ENCODE results near the gene MARCHF10.

MARCHF10 gene

DNA sequence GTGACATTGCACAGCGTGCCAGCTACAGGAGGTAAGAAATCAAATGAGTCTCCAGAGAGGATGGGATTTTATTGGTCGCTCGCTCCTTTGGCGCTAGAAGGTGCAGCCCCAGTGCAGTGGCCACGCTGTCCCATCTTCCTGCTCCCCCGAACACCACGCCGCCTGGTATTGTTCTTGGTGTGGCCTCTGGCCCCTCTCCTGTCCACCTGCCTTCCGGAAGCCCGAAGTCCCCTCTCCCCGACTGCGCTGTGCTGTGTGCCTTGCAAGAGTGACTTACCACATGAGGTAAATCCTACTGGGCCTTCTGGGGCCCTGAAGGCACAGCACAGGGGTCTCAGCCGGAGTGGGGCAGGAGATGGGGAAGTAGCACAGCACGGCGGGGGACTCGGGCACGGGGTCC is 58.2 kb downstream of the MARCHF10 start:
- no peak for DNase-seq

DNA sequence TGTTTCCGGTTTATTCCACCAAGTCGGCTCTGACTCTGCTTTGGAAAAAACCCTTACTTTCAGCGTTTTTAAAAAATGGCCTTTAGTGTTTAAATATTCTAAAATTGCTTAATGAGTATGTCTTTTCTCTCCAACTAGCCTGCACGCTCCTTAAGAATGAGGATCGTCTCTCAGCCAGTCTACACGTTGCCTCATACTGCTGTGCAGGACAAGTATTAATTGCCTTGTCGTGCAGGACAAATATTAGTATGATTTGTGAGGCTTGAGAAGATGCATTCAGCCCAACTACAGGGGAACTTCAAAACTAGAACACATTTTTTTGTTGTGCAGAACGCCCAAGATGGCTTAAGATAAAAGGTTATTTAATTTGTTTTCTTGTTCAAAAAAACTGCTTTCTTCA is 61.2 kb downstream of the MARCHF10 start:
- DNase-seq: no peak

GRCh38 chr17:62745806-62746205 is 62.3 kb downstream of the MARCHF10 start:
- DNase-seq: no peak

DNA sequence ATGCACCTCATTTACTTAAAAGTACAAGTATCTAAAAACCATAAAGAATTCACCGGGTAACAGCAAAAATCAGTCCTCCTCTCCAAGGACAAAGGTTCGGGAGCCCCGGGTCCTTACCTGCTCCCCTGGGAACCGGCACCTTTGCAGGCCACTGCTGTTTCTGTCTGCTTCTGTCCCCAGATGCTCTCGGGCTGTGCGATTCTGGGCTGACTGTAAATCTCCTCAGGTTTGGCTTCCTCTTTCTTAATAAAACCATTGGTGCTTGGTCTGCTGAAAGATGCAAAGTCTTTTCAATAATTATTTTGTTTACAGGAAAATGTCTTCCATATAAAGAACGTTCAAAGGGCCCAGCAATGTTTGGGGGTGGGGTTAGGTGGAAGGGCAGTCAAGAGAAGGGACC is 63.9 kb downstream of the MARCHF10 start:
- DNase-seq: no peak

DNA sequence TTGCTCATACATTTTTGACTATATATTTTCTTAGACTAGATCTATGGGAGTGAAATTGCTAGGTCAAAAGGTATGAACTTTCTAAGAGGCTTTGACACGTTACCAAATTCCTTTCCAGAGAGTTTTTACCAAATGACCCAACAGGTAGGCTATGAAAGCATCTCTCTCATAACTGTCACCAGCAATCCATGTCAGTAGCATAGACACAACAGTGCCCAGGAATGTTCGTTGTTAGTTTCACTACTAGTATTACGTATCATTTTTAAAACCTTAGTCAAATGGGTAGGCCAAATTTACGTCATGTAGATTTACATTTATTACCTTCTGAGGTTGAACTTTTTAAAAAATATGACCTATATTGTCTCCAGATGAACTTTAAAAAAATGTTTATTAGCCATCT is 66.8 kb downstream of the MARCHF10 start:
- no peak for DNase-seq

DNA sequence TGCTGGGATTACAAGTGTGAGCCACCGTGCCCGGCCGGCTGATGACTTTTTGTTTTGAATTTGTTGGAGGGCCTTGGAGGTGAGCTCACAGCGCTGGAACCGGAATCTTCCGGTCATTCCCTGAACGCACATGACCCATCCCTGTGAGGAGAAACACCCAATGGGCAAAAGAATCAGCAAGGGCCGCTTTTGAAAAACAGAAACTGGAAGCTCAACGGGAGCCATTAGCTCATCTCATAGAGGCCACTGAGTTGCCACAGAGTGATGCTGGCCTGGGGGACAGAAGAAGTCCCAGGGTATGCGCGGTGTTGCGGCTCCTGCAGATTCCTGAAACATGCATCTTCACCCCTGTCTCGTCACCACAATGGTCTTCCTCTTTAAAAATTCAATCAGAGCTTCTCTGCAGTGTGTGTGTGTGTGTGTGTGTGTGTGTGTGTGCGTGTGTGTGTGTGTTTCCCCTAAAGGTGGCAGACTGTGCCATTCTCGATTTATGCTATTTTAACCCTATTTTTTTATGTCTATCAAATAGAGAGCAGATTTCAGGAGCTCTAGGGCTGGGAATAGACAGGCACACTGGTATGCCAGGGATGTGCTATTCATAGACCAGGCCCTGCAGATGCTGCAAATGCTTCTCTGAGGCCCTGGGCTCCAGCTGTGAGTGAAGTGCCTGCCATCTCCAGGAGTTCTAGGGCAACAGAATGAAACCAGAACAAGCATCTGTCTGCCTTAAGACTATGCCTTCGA is 68.3 kb downstream of the MARCHF10 start:
- no peak for DNase-seq

- DNase-seq: no peak
Measured at GRCh38 chr17:62738281-62738680, 69.8 kb downstream of the MARCHF10 start.

DNA sequence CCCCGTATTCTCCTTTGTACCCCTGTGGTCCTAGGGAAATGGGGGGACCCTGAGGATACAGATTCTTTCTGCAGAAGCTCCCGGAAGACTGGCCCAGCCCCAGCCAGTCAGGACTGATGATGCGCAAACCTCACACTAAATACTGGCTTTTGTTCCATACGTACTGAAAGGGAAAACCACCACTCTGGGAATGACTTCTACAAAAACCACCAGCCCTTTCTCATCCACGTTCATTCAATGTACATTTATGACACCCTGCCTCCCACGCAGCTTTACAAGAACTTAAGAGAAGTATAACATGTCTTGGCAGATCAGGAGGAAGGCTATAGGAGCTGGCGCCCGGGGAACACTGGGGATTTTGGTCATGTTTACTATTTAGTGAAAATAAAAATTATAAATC is 70.6 kb downstream of the MARCHF10 start:
- no peak for DNase-seq

GRCh38 chr17:62735044-62735651 is 73.0 kb downstream of the MARCHF10 start:
- DNase-seq: no peak

DNA sequence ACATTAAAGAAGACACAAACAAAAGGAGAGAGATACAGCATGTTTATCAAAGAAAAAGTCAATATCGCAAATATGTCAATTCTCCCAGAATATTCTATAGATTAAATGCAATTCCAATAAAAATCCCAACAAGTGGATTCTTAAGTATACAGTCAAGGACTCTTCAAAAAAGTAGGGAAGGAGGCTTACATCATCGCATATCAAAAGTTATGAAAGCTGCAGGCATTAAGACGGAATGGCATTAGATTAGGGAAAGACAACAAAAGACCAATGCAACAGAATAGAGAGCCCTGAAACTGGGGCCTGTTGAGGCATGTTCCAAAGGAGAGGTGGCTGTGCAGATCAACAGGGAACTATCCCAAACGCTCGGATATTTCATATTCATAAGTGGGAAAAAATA is 76.0 kb downstream of the MARCHF10 start:
- no peak for DNase-seq

- DNase-seq: no peak
Measured at GRCh38 chr17:62727916-62728672, 80.0 kb downstream of the MARCHF10 start.

DNA sequence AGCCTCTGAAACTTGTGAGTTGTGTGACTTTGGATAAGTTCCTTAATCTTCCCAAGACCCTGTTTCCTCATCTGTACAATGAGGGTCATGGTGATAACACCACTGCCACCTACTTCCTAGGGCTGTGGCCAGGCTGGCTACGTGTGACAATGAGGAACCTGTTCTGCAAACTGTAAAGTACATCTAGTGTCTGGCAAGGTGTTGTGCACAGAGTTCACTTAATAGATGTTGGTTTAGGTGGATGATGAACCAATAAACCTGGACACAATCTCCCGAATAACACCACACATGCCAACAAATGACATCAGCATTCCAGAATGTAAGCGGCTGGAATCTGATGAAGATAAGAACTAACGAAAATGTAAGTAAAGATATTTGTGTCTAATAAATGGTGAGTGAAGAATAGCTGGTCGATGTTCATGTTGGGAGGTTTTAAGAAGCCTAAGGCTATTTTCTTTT is 82.3 kb downstream of the MARCHF10 start:
- DNase-seq: no peak

DNA sequence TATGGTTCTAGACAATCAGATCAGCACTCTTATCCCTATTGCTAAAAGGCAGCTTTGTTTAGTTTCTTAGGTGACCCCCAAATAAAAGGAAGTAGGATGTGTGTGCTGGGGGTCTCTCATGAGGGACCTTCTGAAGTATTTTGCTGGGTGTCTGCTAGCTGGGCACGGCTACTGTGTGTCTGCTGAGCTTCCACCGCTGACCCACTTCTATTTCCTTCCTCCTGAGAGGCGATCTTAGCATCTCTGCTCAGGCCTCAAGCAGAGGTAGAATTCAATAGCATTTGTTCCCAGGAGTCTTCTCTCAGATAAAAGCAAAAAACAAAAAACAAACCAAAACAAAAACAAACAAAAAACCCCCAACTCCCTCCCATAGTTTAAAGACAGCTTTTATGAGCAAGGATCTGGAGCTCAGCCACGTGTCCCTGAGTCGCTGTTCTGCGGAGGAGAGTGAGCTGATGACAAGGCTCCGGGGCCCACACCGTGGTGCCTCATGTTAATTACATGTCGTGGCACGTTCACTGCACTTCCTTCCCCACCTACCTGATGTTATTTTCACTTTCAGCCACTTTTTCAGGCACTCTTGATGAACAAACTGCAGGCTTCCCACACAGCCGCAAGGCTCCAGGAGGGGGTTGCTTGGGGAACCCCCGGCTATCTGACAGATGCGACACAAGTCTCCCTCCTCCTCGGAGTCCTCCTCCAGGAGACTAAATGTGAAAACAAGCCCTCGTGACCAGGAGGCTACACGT is 83.5 kb downstream of the MARCHF10 start:
- no peak for DNase-seq

- peak; percentile 14 for DNase-seq
Measured at GRCh38 chr17:62723842-62724241, 84.3 kb downstream of the MARCHF10 start.

- no peak for DNase-seq
Measured at GRCh38 chr17:62722625-62723024, 85.5 kb downstream of the MARCHF10 start.

GRCh38 chr17:62720126-62720850 is 87.8 kb downstream of the MARCHF10 start:
- no peak for DNase-seq

- DNase-seq: no peak
Measured at GRCh38 chr17:62719586-62719985, 88.5 kb downstream of the MARCHF10 start.

GRCh38 chr17:62718429-62718828 is 89.7 kb downstream of the MARCHF10 start:
- DNase-seq: no peak

GRCh38 chr17:62717889-62718288 is 90.2 kb downstream of the MARCHF10 start:
- DNase-seq: no peak

DNA sequence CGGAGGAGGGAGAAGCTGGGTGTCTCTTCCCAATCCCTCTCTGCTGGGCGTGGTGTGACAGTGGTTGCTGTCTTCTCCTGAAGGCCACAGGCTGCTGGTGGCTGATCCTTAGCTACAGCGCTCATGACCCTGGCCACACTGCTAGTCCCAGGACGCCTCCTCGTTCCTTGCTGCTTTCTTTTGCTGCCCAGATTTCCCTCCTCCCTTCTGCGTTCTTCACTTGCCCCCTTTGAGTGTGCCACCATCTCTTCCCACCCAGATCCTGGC is 90.6 kb downstream of the MARCHF10 start:
- DNase-seq: no peak

DNA sequence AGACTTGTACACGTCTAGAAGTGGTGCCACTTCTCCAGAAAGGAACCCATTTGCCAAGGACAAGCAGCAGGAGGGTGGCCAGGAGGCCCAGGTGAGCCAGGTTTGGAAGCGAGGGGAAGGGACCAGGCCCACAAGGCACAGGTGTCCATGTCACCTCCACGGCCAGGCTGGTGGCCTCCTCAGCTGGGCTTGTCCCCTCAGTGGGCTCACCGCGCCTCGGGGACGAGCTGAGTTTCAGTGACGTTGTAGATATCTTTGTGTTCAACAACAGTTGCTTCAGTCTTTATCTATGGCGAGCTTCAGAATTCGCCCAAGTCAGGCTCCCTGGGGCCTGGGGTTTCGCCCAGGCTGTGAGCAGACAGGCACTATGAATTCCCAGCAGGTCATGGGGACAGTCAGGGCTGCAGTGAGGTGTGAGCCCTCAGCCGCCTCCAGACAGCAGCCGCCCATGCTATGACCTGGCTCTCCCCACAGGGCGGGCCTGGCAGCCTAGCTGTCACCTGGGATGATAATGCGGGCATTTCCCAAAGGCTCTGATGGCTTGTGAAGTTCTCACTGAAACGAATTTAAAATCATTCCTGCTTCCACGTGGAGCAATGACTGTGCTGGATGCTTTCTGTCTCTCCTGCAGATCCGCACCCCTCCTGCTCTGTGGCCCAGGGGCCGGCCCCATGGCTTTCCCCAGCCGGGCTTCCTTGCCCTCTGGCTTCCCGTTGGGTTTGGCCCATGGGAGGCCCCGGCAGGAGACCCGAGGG is 91.1 kb downstream of the MARCHF10 start:
- no peak for DNase-seq

DNA sequence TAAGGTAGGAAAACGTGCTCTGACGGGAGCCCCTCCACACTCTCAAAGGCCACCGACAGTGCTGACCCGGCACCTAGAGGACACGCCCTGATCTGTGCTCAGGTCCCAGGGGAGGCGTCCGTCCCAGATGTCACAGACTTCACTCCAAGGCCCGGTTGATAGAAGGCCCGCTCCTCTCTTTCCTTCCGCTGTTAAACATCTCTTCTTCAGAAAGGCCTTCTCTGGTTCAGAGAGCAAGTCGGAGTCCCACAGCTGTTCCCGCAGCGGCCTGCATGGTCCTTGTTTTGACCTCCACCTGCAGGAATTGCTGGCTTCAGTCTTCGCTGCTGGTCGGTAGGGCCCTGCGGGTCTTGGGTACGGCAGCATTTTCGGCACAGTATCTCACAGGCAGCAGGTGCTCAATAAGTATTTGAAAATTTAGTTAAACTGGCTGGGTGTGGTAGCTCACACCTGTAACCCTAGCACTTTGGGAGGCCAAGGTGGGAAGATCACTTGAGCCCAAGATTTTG is 92.2 kb downstream of the MARCHF10 start:
- DNase-seq: no peak

All from DMS153 (cell line).